Stimulated activated CD4-positive, alpha-beta T cell treated with anti-CD3 and anti-CD28 coated beads, Interleukin-1b, Interleukin-23, amount 100 ng/mL, for 4 hours (primary cell): ENCODE measurements around the gene UBE2F.
"Not testable (repeated sequence)": the region's sequence is repeated elsewhere in the genome, so short reads cannot be mapped to it uniquely, and the experiment has no call there.

Source experiments
- DNase-seq, 2 donors: peaks; one replicate each; pipeline ENCODE4 v3.0.0-alpha.2; 2020; ENCODE audit warnings: low read depth in 2 of 2

UBE2F gene

DNA sequence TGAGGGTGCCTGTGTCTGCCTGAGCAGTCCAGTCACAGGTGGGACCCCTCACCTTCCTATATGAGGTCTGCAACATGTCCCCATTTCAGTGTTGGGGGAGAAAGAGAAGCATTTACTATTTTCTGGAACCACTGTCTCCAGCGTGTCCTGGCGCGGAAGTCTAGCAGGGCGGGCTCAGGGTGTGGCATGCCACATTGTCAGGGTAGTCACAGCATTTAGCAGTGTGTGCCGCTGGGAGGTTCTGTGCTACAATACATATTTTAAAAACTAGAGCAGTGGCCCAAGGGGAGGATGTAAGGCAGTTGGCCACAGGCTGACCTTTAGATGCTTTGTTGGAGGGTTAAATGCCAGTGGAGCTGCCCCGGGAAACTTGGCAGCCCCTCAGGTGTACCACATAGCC, 12.5 kb downstream of the UBE2F start:
- no peak for DNase-seq

DNA sequence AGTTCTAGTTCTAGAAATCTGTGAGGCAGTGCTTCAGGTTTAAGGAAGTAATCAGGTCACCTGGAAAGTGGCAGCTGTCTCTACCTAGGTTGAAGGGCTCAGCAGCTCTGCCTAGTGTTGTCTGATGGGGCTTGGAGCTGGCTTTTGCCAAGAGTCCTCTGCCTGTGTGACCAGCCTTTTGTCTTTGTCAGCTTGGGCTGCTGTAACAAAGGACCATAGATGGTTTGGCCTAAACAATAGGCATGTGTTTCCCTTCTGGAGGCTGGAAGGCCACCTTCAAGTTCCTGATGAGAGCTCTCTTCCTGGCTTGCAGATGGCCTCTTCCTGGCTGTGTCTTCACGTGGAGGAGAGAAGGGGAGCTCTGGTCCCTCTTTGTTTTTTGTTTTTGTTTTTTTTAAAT, 13.3 kb downstream of the UBE2F start:
- no peak for DNase-seq

DNA sequence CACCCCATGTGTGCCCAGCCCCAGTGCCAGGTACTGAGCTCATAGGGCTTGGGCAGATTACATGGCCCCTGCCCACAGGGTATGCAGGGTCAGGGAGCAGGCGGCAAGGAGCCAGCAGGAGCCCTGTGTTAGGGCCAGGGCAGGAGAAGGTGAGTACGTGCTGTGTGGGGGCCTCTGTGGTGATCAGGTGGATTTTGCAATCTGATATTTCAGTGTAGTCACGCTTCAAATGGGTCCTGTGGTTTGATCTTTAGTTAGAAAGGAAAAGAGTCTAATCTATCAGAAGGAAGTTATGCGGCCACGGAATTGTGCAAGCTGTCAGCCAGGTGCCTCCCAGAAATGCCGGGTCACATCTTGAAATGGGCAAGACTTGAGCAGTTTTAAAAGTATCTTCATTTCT, 13.9 kb downstream of the UBE2F start:
- DNase-seq: no peak

DNA sequence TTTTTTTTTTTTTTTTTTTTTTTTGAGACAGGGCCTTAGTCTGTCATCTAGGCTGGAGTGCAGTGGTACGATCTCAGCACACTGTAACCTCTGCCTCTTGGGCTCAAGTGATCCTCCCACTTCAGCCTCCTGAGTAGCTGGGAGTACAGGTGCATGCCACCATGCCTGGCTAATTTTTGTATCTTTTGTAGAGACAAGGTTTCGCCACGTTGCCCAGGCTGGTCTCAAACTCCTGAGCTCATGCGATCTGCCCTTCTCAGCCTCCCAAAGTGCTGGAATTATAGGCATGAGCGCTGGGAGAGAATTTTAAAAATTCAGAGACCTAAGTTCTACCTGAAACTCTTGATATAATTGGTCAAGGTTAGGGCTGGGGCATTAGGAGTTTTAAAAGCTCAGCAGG, 14.8 kb downstream of the UBE2F start:
- not testable (repeated sequence) for DNase-seq

DNA sequence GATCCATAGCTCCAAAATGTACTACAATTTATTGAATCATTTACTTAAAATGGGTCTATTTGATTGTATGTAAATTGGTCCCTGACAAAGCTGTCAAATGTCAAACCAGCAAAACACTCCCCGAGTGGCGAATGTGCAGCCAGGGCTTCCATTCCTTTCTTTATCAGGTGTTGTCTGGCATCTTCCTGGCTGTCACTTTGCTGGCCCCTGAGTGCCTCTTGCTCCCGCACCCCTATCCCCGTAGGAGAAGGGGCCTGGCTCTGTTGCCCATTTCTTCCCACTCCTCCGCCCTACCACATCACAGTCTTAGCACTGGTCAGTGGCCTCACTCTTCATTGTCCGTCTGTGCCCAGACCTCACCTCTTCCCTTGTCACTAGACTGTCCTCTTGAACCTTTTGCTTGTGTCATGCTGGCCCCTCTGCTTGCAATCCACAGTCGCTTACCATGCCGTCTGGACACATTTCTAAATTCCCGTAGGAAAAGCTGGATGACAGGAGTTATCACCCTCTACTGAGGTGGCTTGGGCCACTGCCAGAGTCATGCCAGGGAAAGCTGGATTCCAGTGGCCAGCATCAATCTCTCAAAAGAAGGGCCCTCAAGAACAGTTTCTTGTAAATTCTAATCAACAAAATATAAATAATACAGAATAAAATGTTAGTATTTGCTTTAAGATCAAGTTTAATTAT, 15.4 kb downstream of the UBE2F start:
- DNase-seq: no peak

DNA sequence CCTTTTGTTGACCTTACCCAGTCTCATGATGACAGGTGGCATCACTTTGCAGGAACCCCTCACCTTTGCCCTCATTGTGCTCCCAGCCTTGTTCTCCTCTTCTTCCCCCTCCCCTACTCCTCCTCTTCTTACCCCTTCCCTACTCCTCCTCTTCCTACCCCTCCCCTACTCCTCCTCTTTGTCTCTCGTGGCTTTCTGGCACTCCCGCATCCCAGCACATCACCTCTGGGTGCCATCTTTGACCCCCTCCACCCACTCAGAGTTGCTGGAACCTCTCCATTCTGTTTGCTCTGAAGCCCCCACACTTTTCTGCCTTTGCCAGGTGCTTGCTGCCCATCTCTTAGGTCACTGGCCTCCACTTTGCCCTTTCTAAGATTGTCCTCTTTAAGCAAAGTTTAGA, 17.1 kb downstream of the UBE2F start:
- no peak for DNase-seq

DNA sequence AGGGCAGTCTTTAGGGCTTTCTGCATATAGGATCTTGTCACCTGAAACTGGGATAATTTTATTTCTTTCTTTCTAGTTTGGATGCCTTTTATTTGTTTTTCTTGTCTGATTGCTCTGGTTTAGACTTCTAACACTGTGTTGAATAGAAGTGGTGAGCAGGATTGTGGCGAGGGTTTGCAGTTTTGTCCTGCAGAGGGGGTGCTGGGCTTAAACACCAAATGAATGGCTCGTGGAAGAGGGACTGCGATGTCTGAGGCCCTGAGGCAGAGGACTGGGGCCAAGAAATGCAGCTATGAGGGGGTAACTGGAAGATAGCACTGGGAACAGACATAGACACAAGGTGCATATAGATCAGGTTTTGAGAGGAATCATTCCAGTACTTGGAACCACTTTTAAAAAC, 20.5 kb downstream of the UBE2F start:
- no peak for DNase-seq

DNA sequence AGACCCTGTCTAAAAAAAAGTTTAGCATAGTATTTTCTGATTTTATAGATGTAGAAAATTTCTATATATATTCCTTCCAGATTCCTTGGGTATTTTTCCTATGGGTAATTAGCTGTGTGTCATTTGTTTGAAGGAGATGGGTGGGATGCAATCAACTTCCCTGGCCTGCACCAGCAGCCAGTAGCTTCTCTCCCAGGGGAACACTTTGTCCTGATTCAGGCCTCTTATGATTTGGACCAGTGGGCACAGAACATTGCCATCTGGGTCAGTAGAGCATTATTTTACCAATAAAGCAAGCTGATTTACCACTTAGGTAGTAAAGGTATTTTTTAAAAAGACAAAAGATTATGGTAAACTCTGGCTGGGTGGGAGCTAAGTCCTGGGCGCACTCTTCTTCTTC, 26.9 kb downstream of the UBE2F start:
- DNase-seq: no peak

DNA sequence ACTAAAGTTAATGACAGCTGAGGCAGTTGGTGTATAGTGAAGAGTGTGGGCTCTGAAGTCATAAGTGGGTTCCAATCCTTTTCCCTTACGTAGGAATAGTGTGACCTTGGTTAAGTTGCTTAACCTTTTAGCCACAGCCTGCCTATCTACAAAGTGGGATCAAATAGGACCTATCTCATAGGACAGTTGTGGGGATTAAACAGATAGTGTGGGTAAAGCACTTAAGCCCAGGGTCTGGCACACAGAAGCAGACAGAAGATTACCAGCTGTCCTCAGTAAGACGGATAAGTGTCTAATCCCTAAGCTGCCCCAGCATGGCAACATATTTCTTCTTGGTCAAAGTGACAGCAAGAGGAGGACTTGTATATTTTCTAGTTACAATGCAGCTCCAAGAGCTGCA, 28.2 kb downstream of the UBE2F start:
- no peak for DNase-seq

DNA sequence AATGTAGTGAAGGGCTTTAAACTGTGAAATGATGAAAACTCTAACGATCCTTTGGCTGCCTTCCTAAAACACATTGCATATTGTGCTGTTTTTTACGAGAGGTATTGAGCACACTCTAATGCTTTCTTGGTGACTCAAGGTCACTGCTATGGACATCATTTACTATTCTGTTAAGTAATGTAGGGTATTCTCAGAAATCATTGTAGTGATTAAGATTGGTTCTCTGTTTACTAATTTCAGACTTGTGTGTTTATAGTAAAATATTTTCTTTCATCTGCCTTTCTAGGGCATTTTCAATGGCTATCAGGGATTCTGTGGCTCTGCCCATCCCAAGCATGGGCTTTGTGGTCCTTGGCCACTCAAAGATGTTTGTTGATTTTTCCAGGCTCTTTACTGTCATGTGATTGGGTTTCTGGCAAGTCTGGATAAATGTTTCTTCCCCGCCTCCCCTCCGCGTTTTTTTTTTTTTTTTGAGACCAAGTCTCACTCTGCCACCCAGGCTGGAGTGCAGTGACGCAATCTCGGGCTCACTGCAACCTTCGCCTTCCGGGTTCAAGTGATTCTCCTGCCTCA, 29.3 kb downstream of the UBE2F start:
- DNase-seq: no peak

DNA sequence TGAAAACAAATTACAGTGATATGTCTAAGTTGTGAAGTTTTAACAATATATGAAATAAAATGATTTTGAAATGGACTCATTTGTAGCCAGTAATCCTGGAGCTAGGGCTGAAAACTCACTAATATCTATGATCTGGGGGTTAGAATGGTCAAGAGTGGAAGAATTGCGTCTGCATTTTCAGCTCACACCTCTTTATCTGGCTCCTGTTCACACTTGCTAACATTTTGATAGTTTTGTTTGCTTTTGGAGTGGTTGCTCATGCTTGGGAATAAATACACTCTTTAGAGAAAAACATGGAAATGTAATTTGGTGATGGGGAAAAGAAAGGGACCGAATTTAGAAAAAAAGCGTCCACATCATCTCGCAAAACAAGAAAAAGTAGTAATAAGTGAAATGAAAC, 30.7 kb downstream of the UBE2F start:
- DNase-seq: no peak

DNA sequence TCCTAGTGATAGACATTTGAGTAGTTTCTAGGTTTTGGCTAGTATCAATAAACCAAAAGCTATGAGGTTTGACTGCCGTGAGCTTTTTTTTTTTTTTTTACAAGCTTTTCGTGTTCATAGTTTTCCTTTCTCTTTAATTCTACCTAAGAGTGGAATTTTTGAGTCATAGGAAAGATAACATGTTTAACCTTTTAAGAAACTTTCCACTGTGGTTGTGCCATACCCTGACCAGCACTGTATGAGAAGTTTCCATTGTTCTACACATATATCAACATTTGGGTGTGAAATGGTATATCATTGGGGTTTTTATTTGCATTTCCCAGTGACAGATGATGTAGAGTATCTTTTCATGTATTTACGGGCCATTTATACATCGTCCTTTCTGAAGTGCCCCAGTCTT, 31.7 kb downstream of the UBE2F start:
- no peak for DNase-seq

DNA sequence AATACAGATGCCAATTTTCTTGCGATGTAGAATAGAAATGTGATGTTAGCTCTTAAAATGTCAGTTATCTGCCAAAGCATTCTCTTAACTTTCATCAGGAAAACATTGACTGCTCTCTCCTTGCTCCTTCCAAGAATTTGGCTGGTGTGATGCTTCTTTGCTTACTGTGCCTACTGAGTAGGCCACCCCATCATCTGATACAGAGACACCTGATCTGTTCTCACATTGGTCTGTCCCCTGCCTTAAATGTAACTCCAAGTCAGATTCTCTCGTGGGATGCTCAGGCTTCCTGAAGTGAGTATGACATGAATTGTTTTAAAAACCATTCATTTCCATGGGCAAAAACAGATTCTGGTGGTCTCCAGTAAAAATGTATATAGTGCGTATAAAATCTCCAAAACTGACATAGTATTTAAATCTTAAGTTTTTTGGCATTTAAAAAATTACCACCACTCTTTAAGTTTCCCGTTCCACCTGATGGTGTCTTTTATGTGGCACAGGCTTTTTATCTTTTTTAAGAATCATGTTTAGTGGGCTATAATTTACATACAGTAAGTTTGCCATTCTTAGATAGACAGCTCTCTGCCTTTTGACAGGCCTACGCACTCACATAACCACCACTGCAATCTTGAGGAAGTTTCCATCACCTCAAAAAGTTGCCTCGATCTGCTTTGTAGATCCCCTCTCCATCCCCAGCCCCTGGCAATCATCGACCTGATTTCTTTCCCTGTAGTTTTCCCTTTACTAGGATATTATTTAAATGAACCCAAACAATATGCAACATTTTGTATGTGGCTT, 36.6 kb downstream of the UBE2F start:
- DNase-seq: no peak

DNA sequence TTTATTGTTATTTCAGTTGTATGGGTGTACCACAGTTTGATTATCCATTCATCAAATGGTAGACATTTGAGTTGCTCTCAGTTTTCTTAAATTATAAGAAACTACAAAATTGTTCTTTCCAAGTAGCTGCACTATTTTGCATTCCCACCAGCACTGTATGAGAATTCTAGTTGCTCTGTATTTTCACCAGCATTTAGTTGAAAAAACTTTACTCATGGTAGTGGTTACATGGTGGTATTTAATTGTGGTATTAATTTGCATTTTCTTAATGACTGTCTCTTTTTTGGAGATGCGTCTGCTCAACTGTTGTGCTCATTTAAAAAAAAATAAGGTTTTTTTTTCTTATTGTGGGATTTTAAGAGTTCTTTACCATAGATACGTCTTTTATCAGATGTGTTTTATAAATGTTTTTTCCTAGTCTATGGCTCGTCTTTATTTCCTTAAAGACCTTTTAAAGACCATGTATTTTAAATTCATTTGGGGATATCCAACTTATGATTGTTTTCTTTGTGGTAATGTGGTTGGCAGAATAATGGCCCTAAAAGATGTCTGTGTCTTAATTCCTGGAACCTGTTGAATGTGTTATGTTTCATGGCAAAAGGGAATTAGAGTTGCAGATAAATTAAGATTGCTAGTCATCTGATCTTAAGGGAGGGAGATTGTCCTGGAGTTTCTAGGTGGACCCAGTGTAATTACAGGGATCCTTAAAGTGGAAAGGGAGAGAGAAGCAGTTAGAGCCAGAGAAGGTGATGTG, 37.4 kb downstream of the UBE2F start:
- DNase-seq: no peak

DNA sequence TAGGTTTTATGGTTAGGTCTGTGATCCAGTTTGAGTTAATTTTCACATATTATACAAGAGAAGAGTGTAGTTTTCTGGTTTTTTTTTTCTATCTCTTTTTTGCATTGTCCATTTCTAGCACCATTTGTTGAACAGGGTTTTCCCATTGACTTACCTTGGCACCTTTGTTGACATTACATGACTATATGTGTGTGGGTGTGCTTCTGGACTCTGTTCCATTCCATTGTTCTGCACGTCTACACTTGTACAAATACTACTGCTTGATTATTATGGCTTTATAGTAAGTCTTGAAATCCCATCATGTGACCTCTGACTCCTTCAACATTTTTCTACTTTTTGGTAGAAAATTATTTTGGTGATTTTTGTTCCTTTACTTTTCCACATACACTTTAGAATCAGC, 38.7 kb downstream of the UBE2F start:
- no peak for DNase-seq

DNA sequence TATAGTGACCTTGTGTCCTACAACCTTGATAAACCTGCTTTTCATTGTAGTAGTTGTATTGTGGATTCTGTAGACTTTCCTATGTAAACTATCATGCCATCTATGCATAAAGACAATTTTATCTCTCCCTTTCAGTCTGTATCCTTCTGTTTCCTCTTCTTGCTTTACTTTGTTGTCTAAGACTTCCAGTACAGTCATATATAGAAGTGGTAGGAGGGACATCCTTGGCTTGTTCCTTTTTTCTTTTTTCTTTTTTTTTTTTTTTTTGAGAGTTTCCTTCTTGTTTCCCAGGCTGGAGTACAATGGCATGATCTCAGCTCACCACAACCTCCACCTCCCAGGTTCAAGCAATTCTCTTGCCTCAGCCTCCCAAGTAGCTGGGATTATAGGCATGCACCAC, 39.7 kb downstream of the UBE2F start:
- DNase-seq: no peak

DNA sequence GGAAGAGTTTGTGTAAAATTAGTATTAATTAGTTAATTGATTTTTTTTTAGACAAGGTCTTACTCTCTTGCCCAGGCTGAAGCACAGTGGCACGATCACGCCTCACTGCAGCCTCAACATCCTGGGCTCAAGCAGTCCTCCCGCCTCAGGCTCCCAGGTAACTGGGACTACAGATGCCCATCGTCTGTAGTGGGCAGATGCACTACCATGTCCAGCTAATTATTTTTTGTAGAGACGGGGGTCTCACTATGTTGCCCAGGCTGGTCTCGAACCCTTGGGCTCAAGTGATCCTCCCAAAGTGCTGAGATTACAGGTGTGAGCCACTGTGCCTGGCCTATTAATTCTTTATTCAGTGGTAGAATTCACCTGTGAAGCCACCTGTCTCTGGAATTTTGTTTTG, 41.1 kb downstream of the UBE2F start:
- no peak for DNase-seq

DNA sequence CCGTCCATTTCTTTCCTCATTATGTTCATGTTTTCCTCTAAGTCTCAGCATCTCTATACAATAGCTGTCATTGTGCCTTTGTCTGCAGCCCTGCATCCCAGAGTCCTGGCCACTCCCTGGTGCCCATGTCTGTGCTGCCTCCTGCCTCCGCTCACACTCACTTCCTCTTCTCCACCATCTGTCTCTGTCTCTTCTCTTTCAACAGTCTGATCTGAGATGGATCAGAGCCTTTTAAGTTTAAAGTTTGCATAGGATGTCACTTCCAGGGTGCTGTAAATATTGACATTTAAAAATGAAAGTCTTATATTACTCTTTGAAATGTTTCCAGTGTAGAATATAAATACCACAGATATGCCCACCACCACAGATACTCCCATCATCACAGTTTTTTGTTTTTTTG, 42.7 kb downstream of the UBE2F start:
- no peak for DNase-seq

DNA sequence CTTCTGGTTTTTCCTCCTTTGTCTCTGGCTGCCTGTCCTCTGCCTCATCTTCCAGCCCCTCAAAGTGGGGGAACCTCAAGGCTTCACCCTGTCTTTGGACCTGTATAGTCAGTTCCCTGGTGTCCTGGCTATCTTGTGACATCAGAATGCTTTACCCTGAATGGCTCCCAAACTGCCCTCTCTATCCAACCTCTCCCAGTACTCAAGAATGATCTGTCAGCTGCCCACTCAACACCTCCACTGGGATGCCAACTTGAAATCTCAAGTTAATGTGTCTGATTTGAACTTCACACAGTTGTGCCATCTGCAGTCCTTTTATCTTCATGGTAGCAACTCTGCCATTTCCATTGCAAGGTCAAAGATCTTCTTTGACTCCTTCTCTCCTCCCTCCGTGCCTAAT, 43.8 kb downstream of the UBE2F start:
- no peak for DNase-seq

DNA sequence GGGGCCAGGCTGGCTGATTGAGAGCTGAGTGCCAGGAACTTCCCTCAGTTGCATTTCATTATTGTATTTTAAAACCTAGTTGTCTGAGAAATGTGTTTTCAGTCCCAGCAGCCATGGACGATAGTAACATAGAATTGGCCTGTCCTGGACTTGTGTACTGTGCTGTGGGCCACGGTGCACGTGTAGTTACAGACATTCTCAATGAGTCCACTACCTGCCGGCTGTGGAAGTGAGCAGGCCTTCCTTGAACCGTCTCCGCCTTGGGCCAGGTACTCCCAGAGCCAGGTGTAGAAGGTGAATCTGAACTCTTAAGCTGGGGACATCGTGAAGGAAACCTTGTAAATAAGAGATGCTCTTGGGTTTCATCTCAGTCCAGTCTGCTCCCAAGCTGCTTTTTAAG, 47.0 kb downstream of the UBE2F start:
- DNase-seq: no peak

DNA sequence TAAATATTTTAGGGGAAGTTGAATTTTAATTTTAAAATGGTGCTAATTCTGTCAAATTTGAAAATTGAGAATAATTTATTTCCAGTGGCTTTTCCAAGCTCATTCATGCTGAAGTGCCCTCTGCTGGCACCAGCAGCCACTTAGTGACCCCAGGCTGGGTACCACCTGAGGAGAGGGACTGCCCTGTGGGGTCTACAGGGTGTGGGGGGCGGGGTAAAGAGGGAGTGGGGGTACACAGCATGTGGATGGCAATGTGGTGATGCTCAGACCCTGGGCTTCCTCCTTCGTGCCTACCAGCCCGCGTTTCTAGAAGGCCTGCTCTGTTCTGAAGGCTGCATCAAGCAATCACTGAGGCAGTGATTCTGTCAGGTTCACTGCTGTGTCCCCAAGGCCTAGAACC, 48.9 kb downstream of the UBE2F start:
- DNase-seq: no peak

DNA sequence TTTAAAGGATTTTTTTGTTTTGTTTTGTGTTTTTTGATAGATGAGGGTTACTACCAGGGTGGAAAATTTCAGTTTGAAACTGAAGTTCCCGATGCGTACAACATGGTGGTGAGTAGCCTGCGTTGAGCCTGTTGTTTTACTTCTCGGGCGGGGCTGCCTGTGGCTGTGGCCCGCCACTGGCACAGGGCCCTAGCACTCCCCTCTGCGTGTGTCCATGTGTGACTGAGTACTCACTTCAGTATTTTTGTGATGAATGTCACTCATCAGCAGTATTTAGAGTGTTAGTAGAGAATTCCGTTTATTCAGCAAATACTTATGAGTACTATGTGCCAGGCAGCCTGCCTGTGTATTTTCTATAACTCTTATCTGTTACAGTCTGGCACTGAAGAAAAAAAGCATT, 49.7 kb downstream of the UBE2F start:
- DNase-seq: no peak

DNA sequence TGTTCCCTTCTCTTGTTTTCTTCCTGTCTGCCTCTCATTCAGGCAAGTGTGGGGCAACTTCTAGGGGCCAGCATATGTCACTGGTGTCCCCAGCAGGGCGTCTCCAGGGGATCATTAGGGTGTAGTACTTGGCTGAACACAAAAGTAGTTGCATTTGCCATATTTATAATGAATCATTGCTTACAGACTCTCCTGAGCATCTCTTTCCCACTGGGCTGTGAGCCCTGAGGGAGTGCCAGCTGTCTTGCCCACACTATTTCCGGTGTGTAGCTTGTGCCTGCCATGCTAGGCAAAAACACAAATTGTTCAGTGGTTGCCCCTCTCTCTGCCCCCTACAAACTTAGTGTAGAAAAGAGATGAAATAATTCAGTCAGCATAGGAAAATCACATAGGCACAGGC, 53.1 kb downstream of the UBE2F start:
- no peak for DNase-seq
